HuH-7 (cell line): ENCODE results near the gene PKDREJ.
"Not testable (repeated sequence)": the region's sequence is repeated elsewhere in the genome, so short reads cannot be mapped to it uniquely, and the experiment has no call there.

ENCODE experiments used
- DNase-seq: peaks from one replicate; pipeline ENCODE4 v3.0.0; 2011; ENCODE audit warnings: low spot score

PKDREJ gene, protein sequence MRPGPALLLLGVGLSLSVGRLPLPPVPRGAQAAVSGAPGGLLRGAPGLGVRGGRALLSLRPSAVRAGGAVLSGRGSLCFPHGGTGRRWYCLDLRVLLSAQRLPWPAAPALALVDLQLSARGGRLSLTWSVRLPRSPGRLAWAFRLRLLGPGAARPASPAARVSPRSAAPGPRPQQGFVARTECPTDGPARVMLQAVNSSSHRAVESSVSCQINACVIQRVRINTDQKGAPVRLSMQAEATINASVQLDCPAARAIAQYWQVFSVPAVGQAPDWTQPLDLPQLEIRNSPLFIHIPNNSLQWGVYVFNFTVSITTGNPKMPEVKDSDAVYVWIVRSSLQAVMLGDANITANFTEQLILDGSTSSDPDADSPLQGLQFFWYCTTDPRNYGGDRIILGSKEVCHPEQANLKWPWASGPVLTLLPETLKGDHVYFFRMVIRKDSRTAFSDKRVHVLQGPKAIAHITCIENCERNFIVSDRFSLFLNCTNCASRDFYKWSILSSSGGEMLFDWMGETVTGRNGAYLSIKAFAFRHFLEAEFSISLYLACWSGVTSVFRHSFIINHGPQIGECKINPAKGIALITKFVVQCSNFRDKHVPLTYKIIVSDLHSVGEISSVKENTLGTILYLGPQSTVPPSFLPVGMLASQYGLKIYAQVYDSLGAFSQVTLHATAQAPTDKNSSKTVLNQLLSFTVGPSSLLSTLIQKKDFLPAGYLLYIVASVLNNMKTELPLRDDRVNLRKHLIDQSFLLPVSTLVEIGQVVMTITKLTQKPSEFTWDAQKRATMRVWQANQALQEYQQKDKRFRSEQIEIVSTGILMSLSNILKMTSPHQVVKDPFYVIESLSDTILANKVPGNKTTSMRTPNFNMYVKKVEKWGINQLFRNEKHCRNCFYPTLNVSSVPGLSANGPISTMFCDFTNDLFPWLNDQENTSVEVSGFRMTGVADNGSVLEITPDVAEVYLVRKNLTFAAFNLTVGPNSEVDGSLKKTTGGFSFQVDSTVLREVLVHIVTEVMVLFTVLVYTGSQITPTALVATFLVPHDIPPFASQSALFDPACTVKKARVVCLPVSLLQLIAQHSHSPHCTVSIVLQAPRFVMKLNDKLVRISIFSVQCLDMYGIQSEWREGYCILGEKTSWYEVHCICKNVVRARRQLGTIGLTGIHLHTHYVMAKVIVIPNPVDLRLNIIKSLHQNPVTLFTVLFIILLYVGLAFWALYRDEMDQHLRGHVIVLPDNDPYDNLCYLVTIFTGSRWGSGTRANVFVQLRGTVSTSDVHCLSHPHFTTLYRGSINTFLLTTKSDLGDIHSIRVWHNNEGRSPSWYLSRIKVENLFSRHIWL (N-terminal part only)

GRCh38 chr22:46263216-46263590, at the start of gene PKDREJ:
Gene PKDREJ (minus strand): TSS chr22:46263343. CDS start chr22:46263322, 21 bp downstream.
- no peak for DNase-seq

- not testable (repeated sequence) for DNase-seq
Observed at GRCh38 chr22:46312848-46313247, 49.7 kb upstream of the PKDREJ start.

- DNase-seq, result no peak
Observed at GRCh38 chr22:46312056-46312455, 48.9 kb upstream of the PKDREJ start.

GRCh38 chr22:46309526-46310085, 46.5 kb upstream of the PKDREJ start:
- DNase-seq, result no peak

DNA sequence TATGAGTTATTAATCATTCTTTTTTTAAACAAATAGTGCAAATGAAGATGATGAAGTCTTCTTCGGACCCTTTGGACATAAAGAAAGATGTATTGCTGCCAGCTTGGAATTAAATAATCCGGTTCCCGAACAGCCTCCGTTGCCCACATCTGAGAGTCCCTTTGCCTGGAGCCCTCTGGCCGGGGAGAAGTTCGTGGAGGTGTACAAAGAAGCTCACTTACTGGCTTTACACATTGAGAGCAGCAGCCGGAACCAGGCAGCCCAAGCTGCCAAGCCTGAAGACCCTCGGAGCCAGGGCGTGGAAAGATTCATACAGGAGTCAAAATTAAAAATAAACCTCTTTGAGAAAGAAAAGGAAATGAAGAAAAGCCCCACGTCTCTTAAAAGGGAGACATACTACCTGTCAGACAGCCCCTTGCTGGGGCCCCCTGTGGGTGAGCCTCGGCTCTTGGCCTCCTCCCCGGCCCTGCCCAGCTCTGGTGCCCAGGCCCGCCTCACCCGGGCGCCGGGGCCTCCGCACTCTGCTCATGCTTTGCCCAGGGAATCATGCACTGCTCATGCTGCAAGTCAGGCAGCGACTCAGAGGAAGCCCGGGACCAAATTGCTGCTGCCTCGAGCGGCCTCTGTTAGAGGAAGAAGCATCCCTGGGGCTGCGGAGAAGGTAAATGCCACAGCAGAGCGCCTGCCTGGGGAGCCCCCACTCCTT, 45.3 kb upstream of the PKDREJ start:
- DNase-seq, result no peak

DNA sequence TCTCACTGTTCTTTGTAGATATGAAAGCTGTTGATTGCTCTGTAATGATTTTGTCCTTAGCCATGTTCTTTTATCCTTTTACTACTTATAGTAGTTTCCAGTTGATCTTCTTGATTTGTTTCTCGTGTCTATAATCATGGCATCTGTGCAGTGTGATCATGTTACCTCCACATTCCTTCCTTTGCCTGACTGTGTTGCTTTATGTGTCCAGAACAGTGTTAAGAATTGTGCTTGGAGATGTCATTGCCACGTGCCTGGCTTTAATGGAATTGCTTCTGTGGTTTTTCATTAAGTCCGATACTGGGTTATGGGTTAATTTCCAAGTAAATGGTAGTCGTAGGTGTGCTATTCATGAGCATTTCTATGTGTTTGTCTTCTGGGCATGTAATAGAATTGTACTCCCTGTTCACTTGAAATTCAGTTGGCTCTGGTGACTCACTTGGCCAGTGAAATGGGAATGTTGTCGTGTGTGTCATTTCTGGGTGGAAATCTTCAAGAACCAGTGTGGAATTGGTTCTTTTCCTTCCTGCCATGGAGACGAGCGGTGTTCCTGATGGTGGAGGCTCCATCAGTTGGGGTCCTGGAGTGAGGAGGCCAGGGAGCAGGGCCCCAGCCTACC, 40.3 kb upstream of the PKDREJ start:
- no peak for DNase-seq

- no peak for DNase-seq
Observed at GRCh38 chr22:46300491-46300890, 37.3 kb upstream of the PKDREJ start.

DNA sequence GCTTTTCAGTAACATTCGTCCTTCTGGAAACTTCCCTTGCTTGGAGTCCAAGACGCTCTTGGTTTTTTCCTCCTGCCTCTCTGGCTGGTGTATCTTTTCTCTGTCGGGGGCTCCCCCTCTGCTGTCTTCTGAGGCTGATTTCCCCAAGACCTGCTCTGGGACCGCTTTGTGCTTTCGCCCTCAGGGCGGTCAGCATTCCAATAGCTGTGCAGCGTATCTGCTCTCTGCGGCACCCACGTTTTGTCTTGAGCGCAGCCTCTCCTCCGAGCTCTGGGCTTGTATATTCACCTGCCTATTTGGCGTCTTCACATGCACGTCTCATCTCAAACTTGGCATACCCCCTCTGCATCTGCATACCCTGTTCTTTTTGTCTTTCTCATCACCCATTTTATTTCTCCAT, 36.0 kb upstream of the PKDREJ start:
- no peak for DNase-seq

DNA sequence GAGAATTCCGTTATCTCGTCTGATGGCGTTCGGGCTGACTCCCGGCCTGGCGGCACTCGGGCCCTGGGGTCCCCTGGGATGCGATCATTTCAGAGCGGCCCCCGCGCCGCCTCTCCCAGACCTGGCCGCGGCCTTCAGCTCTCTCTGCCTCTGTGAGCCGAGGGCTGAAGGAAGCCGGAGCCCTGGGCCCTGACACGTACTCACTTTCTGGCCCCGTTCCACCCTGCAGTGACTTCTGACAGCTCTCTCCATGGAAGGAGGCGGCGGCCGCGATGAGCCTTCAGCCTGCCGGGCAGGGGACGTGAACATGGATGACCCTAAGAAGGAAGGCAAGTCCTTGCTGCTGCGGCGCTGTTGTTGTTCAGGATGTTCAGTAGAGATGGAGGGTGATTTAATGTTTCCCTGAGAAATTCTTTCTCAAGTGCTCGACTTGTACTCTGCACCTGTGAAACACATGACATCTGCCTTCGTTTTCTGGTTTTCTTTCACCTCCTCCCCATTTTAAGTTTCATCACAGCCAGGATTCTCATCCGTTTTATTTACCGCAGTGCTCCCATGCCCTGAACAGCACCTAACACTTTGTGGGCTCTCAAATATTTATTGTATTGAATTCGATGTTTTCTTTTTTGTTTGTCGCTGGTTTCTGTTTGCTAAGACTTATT, 34.1 kb upstream of the PKDREJ start:
- DNase-seq, result peak; percentile 32

DNA sequence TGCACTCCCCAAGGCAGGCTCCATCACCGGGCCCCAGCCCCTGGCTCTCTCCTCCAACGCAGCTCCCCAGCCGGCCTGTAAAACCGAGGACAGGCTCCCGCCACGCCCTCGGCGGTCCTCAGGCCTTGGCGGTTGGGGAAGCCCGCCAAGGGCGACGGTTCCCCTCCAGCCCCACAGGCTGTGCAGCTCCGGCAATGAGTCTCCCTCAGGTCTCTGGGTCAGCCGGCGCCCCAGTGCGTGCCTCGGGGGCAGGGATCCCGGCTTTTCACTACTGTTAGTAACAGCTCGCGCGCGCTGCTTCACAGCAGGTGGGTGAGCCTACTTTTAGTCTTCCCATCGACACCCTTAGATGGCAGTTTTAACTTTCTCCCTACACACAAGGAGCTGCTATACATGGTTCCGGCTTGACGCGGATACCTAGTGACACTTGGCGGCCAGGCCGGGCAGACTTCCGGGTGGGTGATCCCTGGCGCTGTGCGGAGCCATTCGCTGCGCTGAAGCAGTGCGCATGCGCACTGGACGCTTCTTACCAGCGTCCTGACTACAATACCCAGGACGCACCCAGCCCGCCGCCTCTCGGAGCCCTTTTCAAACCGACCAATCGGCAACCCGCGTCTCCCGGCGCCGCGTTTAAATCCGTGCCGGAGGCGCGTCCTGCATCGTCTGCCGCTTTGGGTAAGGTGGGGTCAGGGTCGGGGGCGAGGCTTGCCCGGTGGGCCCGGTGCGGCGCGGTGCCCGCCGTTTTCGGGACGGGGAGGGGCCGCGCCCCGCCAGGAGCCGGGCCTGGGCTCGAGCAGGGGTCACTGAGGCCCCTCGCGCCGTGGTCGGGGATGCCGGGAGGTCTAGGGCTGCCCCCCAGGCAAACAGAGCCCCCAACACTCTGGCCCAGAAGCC, 33.4 kb upstream of the PKDREJ start, which contains the start of gene GTSE1:
TSS of gene GTSE1 (plus strand) at position 614 of the 894 bp plus-strand sequence. CDS start 531 bp downstream, outside the sequence.
- DNase-seq, result peak; percentile 100

GRCh38 chr22:46295277-46295971, 32.3 kb upstream of the PKDREJ start:
- DNase-seq, result peak; percentile 45

GRCh38 chr22:46294784-46295183, 31.6 kb upstream of the PKDREJ start:
- DNase-seq, result no peak

- DNase-seq, result no peak
Observed at GRCh38 chr22:46293577-46294260, 30.6 kb upstream of the PKDREJ start.

DNA sequence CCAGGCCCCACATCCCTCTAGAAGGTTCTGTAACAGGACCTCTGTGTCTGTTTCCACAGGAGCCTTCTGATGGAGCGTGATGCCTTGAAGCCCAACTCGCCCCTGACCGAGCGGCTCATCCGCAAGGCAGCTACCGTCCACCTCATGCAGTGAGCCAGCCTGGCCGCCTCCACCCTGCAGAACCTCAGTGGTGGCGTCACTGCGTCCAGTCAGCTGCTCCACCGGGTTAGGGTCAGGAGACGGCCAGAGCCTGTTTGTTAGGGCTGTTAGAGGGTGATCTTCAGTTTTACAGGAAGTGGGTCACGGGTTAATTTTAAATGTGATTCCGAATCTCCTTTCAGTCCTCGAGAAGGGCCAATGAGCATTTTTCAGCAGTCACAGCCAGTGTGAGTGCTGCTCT, 29.6 kb upstream of the PKDREJ start:
- DNase-seq, result no peak

DNA sequence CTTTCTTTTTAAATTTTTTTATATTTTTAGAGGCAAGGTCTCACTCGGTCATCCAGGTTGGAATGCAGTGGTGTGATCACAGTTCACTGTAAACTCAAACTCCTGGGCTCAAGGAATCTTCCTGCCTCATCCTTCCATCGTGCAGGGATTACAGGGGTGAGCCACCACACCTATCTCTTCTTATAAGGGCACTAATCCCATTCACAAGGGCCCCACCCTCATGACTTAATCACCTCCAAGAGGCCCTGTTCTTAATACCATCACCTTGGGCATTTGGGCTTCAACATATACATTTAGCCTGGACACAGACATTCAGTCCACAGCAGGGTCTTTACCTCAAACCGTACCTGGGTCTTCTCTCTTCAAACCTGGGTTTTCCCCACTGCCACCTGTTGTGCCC, 29.0 kb upstream of the PKDREJ start:
- no peak for DNase-seq

DNA sequence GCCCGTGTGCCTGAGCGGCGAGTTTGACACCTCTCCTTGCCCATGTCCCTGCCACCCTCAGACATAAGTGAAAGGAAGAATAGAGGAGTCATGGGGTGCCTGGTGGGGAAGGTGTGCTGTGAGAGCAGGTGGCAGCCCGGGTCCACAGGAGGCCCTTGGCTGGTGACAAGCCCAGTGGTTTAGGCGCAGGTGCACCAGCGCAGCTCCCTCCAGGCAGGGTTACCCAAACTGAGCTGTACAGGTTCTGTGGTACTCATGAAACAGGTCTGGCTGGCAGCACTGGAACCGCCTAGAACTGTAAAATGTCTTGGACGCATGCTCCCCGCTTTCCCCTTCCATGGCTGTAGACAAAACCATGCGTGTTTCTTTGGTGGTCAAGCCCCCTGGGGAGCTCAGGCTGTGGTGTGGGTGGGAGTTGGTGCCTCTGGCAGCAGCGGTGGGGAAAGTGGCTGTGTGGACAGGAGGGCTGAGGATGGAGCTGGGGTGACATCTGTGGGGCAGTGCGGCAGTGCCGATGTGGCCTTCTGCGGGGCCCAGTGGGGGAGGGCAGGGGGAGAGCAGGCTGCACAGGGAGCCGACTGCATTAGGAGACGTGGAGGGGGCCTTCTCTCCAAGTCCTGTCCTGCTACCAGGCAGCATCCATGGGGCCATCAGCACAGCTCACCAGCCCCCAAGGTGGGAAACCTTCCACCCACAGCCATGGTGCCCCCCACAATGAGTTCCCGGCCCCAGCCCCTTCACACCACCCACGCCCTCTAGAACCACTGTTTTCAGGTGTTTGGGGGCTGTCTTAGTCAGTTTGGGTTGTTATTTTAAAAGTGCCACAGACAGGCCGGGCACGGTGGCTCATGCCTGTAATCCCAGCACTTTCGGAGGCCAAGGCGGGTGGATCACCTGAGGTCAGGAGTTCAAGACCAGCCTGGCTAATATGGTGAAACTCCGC, 28.0 kb upstream of the PKDREJ start:
- no peak for DNase-seq
